Activated naive CD8-positive, alpha-beta T cell (primary cell): Measurements from ENCODE around the gene EPHB3.

Experiments
- H3K27ac Mint-ChIP-seq: one replicate; pipeline ENCODE4 v1.8.0; 2021; ENCODE audit warnings: mixed read lengths
- H3K27me3 Mint-ChIP-seq: one replicate; pipeline ENCODE4 v1.8.0; 2021; ENCODE audit warnings: mixed read lengths
- H3K36me3 Mint-ChIP-seq: one replicate; pipeline ENCODE4 v1.8.0; 2021; ENCODE audit warnings: mixed read lengths
- H3K4me1 Mint-ChIP-seq: one replicate; pipeline ENCODE4 v1.8.0; 2021; ENCODE audit warnings: low read depth, mixed read lengths
- H3K4me3 Mint-ChIP-seq: one replicate; pipeline ENCODE4 v1.8.0; 2021; ENCODE audit warnings: mild to moderate bottlenecking, mixed read lengths
- H3K9me3 Mint-ChIP-seq: one replicate; pipeline ENCODE4 v1.8.0; 2021; ENCODE audit warnings: low read depth, mixed read lengths

Gene EPHB3

DNA sequence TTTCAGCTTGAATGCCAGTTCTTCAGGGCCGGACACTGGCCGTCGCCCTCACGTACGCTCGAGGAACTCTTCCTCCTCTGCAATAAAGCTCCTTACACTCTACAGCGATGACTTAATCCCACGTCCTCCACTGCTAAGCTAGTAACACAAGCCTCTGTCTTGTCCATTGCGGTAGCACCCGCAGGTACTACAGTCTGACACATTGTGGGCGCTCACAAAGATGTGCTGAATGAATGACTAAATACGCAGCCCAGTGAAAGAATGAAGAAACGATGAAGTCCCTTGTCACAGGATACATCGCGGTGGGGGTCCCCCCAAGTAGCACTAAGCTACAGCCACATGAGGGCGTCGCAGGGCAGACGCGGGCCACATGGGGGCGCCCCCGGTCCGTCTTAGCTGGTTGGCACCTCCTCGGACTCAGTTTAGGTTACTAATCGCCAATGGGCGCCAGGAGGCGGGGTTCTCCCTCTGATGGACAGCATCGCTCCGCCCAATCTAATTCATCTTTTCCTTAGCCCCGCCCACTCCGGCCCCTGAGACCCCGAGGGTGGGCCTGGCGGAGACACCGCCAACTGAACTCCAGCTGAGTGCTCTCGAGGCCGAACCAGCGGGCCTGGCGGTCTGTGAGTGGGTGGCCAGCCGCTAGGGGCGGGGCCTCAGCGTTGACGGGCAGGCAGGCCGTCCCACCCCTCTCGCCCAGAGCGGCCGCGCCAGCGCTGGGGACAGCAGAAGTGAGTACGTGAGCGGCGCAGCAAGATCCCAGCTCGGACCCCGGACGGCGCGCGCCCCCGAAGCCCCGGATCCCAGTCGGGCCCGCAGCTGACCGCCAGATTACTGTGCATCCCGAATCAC is at the start of gene EPHB3:
TSS of gene EPHB3 (plus strand) at position 725 of the 852 bp plus-strand sequence. CDS start 451 bp downstream, outside the sequence.
- H3K36me3 Mint-ChIP-seq = no peaks in the 10 kb centered on the region
- H3K4me3 Mint-ChIP-seq = peak within 1 kb of the TSS; percentile 79
- no peaks in the 10 kb centered on the region for H3K9me3 Mint-ChIP-seq
- peaks cover 34% of the 10 kb centered on the region for H3K4me1 Mint-ChIP-seq
- peak within 1 kb of the TSS; percentile 25 for H3K27ac Mint-ChIP-seq
- H3K27me3 Mint-ChIP-seq = peaks cover 26% of the 10 kb centered on the region

- peaks cover 40% of the 10 kb centered on the region for H3K27me3 Mint-ChIP-seq
These were observed 49.0 kb upstream of the EPHB3 start for GRCh38 chr3:184512621-184513020.

DNA sequence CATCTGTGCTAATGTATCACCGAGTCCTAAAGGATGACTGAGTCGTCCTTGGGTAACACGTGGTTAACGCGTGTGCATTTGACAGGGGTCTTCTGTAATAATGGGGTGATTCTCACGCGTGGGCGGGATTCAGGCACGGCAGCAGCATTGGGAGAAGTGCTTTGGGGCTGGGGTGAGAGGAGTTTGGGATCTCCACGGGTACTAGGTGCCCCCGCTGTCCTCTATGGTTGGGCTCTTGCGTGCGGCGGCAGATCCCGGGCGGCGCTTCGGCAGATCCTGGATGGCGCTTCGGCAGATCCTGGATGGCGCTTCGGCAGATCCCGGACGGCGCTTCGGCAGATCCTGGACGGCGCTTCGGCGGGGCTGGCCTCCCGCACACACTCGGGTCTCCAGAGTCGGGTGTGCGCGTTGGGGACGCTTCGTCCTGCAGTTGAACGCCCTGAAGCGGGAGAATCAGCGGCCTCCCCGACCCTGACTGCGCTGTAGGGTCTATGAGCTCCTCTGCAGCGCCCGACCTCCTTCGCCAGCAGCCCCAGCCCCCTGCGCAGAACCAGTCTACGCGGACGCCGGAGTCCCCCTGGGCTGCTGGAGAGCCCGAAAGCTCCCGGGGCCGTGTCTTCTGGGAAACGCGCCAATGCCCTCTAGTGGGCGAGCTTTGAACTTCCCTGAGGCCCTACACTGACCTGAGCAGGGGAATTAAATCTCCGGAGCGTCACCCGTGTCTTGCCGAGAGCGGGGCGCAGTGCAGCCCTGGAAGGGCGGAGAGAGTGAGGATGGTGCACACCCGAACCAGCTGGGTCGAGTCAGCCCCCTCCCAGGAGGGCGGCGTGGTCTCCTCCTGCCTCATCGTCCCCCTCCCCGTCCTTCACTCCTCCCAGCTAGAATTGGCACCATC is 48.1 kb upstream of the EPHB3 start:
- Mint-ChIP-seq H3K27me3 (peaks cover 41% of the 10 kb centered on the region), H3K27ac (no peak overlapping the region)

More at GRCh38 chr3:184512621-184513020, 49.0 kb upstream of the EPHB3 start:
- no peak overlapping the region for H3K27ac Mint-ChIP-seq
- H3K4me1 Mint-ChIP-seq = peaks cover 6% of the 10 kb centered on the region
- H3K36me3 Mint-ChIP-seq = no peaks in the 10 kb centered on the region
- H3K9me3 Mint-ChIP-seq = no peaks in the 10 kb centered on the region
- H3K4me3 Mint-ChIP-seq = peak overlapping the region; percentile 36

GRCh38 chr3:184514171-184514490 is 47.5 kb upstream of the EPHB3 start:
- no peak overlapping the region for H3K27ac Mint-ChIP-seq
- no peaks in the 10 kb centered on the region for H3K9me3 Mint-ChIP-seq
- H3K4me3 Mint-ChIP-seq = peak overlapping the region; percentile 66
- H3K4me1 Mint-ChIP-seq = peaks cover 6% of the 10 kb centered on the region
- peaks cover 45% of the 10 kb centered on the region for H3K27me3 Mint-ChIP-seq
- no peaks in the 10 kb centered on the region for H3K36me3 Mint-ChIP-seq

More for the DNA sequence above, 48.1 kb upstream of the EPHB3 start:
- peaks cover 6% of the 10 kb centered on the region for H3K4me1 Mint-ChIP-seq
- no peaks in the 10 kb centered on the region for H3K9me3 Mint-ChIP-seq
- no peaks in the 10 kb centered on the region for H3K36me3 Mint-ChIP-seq
- peak overlapping the region; percentile 66 for H3K4me3 Mint-ChIP-seq

DNA sequence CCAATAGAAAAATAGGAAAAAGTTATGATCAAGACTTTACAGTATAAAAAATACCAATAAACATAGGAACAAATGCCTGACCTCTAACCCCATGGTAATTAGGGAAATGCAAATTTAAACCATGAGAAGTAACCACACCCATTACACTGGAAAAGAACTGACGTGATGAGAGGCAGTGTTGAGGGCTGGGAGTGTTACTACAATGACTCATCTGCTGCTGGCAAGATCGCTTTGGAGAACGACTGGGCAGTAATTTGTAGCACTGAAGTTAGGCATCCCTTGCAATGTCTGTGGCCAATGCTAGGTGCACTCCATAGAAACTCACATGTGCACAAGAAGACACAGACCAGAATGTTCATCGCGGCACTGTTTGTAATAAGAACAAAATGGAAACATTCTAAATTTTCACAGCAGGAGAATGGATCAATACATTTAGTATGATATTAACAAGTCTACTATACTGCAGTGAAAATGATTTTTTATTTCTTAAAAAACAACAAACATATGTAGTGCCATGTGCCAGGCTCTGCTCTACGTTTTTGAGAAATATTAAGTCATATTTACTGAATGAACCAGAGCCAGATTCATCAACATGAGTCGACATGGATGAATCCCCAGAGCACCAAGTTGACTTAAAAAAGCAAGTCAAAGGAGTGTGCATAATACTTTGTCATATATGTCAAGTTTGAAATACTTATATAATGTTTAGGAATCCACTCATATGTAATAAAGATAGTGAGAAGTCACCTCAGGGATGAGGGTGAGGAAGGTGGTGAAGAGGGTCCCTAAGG is 37.6 kb upstream of the EPHB3 start:
- H3K27me3 Mint-ChIP-seq = peaks cover 13% of the 10 kb centered on the region
- peaks cover 2% of the 10 kb centered on the region for H3K36me3 Mint-ChIP-seq
- H3K9me3 Mint-ChIP-seq = no peaks in the 10 kb centered on the region
- peaks cover 13% of the 10 kb centered on the region for H3K4me1 Mint-ChIP-seq
- peak overlapping the region; percentile 64 for H3K4me3 Mint-ChIP-seq
- H3K27ac Mint-ChIP-seq = peak overlapping the region; percentile 70

GRCh38 chr3:184524981-184525336 is 36.6 kb upstream of the EPHB3 start:
- Mint-ChIP-seq H3K9me3 (no peaks in the 10 kb centered on the region), H3K36me3 (peaks cover 2% of the 10 kb centered on the region), H3K4me1 (peaks cover 13% of the 10 kb centered on the region), H3K4me3 (peak overlapping the region; percentile 88), H3K27ac (no peak overlapping the region), H3K27me3 (peaks cover 11% of the 10 kb centered on the region)

GRCh38 chr3:184525337-184526087 is 36.1 kb upstream of the EPHB3 start:
- Mint-ChIP-seq H3K9me3 (no peaks in the 10 kb centered on the region), H3K27ac (no peak overlapping the region), H3K27me3 (peaks cover 11% of the 10 kb centered on the region), H3K36me3 (peaks cover 2% of the 10 kb centered on the region), H3K4me3 (peak overlapping the region; percentile 88), H3K4me1 (peaks cover 13% of the 10 kb centered on the region)

- no peak overlapping the region for H3K27ac Mint-ChIP-seq
- no peaks in the 10 kb centered on the region for H3K9me3 Mint-ChIP-seq
- H3K36me3 Mint-ChIP-seq = peaks cover 2% of the 10 kb centered on the region
- H3K4me3 Mint-ChIP-seq = peak overlapping the region; percentile 65
- H3K27me3 Mint-ChIP-seq = peaks cover 14% of the 10 kb centered on the region
- H3K4me1 Mint-ChIP-seq = peaks cover 13% of the 10 kb centered on the region
These were observed 35.5 kb upstream of the EPHB3 start for GRCh38 chr3:184526088-184526433.

- Mint-ChIP-seq H3K4me1 (no peaks in the 10 kb centered on the region), H3K9me3 (no peaks in the 10 kb centered on the region), H3K27ac (no peak overlapping the region), H3K36me3 (no peaks in the 10 kb centered on the region), H3K27me3 (peaks cover 7% of the 10 kb centered on the region), H3K4me3 (no peak overlapping the region)
These were observed 29.8 kb upstream of the EPHB3 start for GRCh38 chr3:184531626-184532280.

GRCh38 chr3:184532940-184533732 is 28.4 kb upstream of the EPHB3 start:
- Mint-ChIP-seq H3K36me3 (no peaks in the 10 kb centered on the region), H3K4me1 (no peaks in the 10 kb centered on the region), H3K9me3 (no peaks in the 10 kb centered on the region), H3K4me3 (no peak overlapping the region), H3K27ac (no peak overlapping the region), H3K27me3 (peaks cover 7% of the 10 kb centered on the region)

GRCh38 chr3:184537885-184538665 is 23.5 kb upstream of the EPHB3 start:
- Mint-ChIP-seq H3K36me3 (no peaks in the 10 kb centered on the region), H3K27me3 (peaks cover 3% of the 10 kb centered on the region), H3K27ac (no peak overlapping the region), H3K4me1 (peaks cover 2% of the 10 kb centered on the region), H3K9me3 (no peaks in the 10 kb centered on the region), H3K4me3 (no peak overlapping the region)

GRCh38 chr3:184538666-184539431 is 22.7 kb upstream of the EPHB3 start:
- H3K27me3 Mint-ChIP-seq = peaks cover 7% of the 10 kb centered on the region
- H3K27ac Mint-ChIP-seq = no peak overlapping the region
- no peaks in the 10 kb centered on the region for H3K9me3 Mint-ChIP-seq
- peaks cover 6% of the 10 kb centered on the region for H3K4me1 Mint-ChIP-seq
- no peaks in the 10 kb centered on the region for H3K36me3 Mint-ChIP-seq
- H3K4me3 Mint-ChIP-seq = no peak overlapping the region
